Mammary microvascular endothelial cell (primary cell): ENCODE measurements around the gene VARS1. TPM values are rescaled to one million over a fixed set of nuclear protein-coding genes. Genes with fewer than 3 reads are reported as not detected.

Experiments used
- total RNA-seq: library from RNA; depleted of rRNA; stranded (reverse); fragments of >200 nt; gene quantifications from 2 replicates; pipeline ENCODE4 v1.2.3, GENCODE V29; 2015

Gene VARS1
- total RNA-seq: 102 and 107 TPM in 2 replicates

DNA sequence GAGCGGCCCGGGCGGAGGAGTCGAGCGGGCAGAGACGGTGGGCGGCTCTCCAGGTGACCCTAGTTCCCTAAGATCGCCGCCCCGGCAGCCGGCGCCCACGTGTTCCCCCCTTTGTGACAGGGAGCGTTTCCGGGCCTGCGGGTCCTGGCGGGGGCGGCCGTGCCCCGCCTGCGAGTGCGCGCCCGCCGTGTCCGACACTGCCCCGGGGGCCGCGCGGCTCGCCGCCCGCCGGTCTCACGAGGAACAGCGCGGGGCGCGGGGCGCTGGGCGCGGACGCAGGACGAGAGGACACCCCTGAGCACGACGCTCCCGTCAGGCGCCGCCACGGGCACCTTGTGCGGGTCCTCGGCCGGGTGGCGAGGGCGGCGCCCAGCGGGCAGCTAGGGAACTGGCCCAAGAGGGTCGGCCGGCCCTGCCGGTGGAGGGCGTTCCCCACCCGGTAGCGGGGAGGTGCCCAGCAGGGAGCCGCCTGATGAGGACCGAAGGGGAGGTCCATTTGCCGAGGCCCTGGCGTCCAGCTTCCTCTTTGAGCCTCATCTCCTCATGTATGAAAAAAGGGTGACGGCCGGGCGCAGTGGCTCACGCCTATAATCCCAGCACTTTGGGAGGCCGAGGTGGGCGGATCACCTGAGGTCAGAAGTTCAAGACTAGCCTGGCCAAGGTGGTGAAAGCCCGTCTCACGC is at the start of gene VARS1:
Gene VARS1, minus strand, starts transcription at position 137 of the 683 bp plus-strand sequence. CDS start 535 bp downstream, outside the sequence.

GRCh38 chr6:31827286-31828079 is 31.9 kb upstream of the VARS1 start, which contains the start of gene HSPA1B:
TSS of gene HSPA1B (plus strand) at chr6:31827738. CDS start at chr6:31827951, 213 bp downstream.

GRCh38 chr6:31815025-31815838 is 19.7 kb upstream of the VARS1 start, which contains the start of the genes HSPA1A and HSPA1L:
TSS of gene HSPA1A (plus strand) at chr6:31815543. CDS start at chr6:31815757, 214 bp downstream.
TSS of gene HSPA1L (minus strand) at chr6:31815283. CDS start at chr6:31811972, 3,311 bp downstream.

GRCh38 chr6:31806470-31807272 is 11.1 kb upstream of the VARS1 start, which contains the start of gene LSM2:
TSS of gene LSM2 (minus strand) at chr6:31806966. CDS start at chr6:31806757, 209 bp downstream.

DNA sequence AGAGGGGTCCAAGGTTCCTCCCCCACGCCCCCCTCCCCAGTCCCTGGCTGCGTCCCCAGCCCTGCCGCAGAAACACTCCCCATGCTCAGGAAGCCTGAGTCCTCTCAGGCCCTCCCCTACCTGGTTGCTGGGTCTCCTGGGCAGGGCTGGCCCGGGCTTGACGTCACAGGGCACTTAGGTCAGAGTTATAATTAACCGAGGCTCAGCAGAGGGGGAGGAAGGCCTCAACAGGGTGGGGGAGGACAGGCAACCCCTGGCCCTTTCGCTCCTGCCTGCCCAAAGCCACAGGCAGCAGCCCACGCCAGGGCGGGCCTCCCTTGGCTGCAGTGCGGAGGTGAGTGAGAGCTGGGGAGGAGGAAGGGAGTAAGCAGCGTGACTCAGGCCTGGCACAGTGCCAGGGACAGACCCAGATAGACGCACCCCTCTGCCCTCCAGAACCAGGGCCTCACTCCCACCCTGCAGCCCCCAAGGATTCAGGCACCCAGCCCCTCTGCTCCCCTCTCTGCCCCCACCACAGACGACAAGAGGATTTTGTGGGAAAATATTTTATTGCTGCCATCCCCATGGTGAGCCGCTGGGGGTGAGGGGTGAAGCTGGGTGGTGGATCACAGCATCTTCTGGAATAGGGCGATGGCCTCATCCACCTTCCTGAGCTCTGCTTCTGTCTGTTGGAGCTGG is 18.4 kb downstream of the VARS1 start, which contains the start of gene VWA7:
Gene VWA7, minus strand, starts transcription at position 340 of the 678 bp plus-strand sequence. CDS start 549 bp downstream, outside the sequence.

GRCh38 chr6:31762356-31762755 is 33.2 kb downstream of the VARS1 start, which contains the start of gene SAPCD1:
TSS of gene SAPCD1 (plus strand) at chr6:31762656. CDS start at chr6:31763055, 399 bp downstream.

Other genes with a start within 250 kb of the VARS1 start
- gene ATP6V1G2, start 249.1 kb downstream of the VARS1 start, total RNA-seq: 0.07 and 0.39 TPM in 2 replicates
- gene NFKBIL1, start 248.1 kb downstream of the VARS1 start, total RNA-seq: 12.9 and 16.2 TPM in 2 replicates
- gene LTA, start 223.5 kb downstream of the VARS1 start, total RNA-seq: 0.13 TPM in 1 of 2 replicates, not detected in the other
- 0.20 TPM in 1 of 2 replicates, not detected in the other for gene TNF, start 220.2 kb downstream of the VARS1 start, total RNA-seq
- gene LTB, start 213.3 kb downstream of the VARS1 start, total RNA-seq: 2.2 and 7.0 TPM in 2 replicates
- 0.20 and 0.98 TPM in 2 replicates for gene LST1, start 209.5 kb downstream of the VARS1 start, total RNA-seq
- gene NCR3, start 202.7 kb downstream of the VARS1 start, total RNA-seq: not detected in 2 replicates
- gene AIF1, start 180.5 kb downstream of the VARS1 start, total RNA-seq: not detected in 2 replicates
- 90.2 and 95.7 TPM in 2 replicates for gene PRRC2A, start 175.0 kb downstream of the VARS1 start, total RNA-seq
- 273 and 296 TPM in 2 replicates for gene BAG6, start 143.1 kb downstream of the VARS1 start, total RNA-seq
- gene APOM, start 139.9 kb downstream of the VARS1 start, total RNA-seq: 1.2 and 1.4 TPM in 2 replicates
- gene C6orf47, start 135.0 kb downstream of the VARS1 start, total RNA-seq: 14.2 and 15.2 TPM in 2 replicates
- 11.7 and 17.9 TPM in 2 replicates for gene GPANK1, start 130.8 kb downstream of the VARS1 start, total RNA-seq
- gene CSNK2B, start 129.7 kb downstream of the VARS1 start, total RNA-seq: 279 and 308 TPM in 2 replicates
- 0.93 and 3.1 TPM in 2 replicates for gene LY6G5B, start 125.8 kb downstream of the VARS1 start, total RNA-seq
- 2.5 and 3.3 TPM in 2 replicates for gene LY6G5C, start 114.7 kb downstream of the VARS1 start, total RNA-seq
- 36.2 and 38.2 TPM in 2 replicates for gene ABHD16A, start 92.4 kb downstream of the VARS1 start, total RNA-seq
- not detected in 2 replicates for gene LY6G6F, start 88.9 kb downstream of the VARS1 start, total RNA-seq
- not detected in 2 replicates for gene LY6G6D, start 80.4 kb downstream of the VARS1 start, total RNA-seq
- not detected in 2 replicates for gene LY6G6C, start 74.0 kb downstream of the VARS1 start, total RNA-seq
- not detected in 2 replicates for gene MPIG6B, start 72.4 kb downstream of the VARS1 start, total RNA-seq
- gene DDAH2, start 66.5 kb downstream of the VARS1 start, total RNA-seq: 90.3 and 106 TPM in 2 replicates
- gene CLIC1, start 59.2 kb downstream of the VARS1 start, total RNA-seq: 1,055 and 1,092 TPM in 2 replicates
- gene MSH5, start 55.7 kb downstream of the VARS1 start, total RNA-seq: 8.3 and 14.5 TPM in 2 replicates
- gene SAPCD1, start 33.1 kb downstream of the VARS1 start, total RNA-seq: 0.67 and 1.7 TPM in 2 replicates
- 0.49 and 1.6 TPM in 2 replicates for gene VWA7, start 18.4 kb downstream of the VARS1 start, total RNA-seq
- gene LSM2, start 11.2 kb upstream of the VARS1 start, total RNA-seq: 117 and 140 TPM in 2 replicates
- 0.33 and 0.39 TPM in 2 replicates for gene HSPA1L, start 19.5 kb upstream of the VARS1 start, total RNA-seq
- gene HSPA1A, start 19.8 kb upstream of the VARS1 start, total RNA-seq: 158 and 167 TPM in 2 replicates
- gene HSPA1B, start 32.0 kb upstream of the VARS1 start, total RNA-seq: 110 and 126 TPM in 2 replicates
- gene NEU1, start 67.1 kb upstream of the VARS1 start, total RNA-seq: 96.4 and 102 TPM in 2 replicates
- gene SLC44A4, start 83.2 kb upstream of the VARS1 start, total RNA-seq: 0.30 and 0.33 TPM in 2 replicates
- gene EHMT2, start 101.9 kb upstream of the VARS1 start, total RNA-seq: 35.4 and 39.2 TPM in 2 replicates
- 0.53 and 0.54 TPM in 2 replicates for gene ZBTB12, start 106.3 kb upstream of the VARS1 start, total RNA-seq
- not detected in 2 replicates for gene C2, start 132.0 kb upstream of the VARS1 start, total RNA-seq
- 3.9 and 7.0 TPM in 2 replicates for gene CFB, start 150.3 kb upstream of the VARS1 start, total RNA-seq
- 99.5 and 101 TPM in 2 replicates for gene NELFE, start 163.2 kb upstream of the VARS1 start, total RNA-seq
- 38.9 and 44.7 TPM in 2 replicates for gene SKIC2, start 163.4 kb upstream of the VARS1 start, total RNA-seq
- gene DXO, start 176.4 kb upstream of the VARS1 start, total RNA-seq: 18.7 and 22.7 TPM in 2 replicates
- gene C4A, start 186.3 kb upstream of the VARS1 start, total RNA-seq: 0.53 and 1.3 TPM in 2 replicates
- 0.33 and 1.6 TPM in 2 replicates for gene C4B, start 219.0 kb upstream of the VARS1 start, total RNA-seq
- not detected in 2 replicates for gene CYP21A2, start 242.7 kb upstream of the VARS1 start, total RNA-seq